Kidney (tissue), 14 donors: Measurements from ENCODE around the gene ARHGAP28. TPM values are rescaled to one million over a fixed set of nuclear protein-coding genes. Genes with fewer than 3 reads are reported as not detected.

Source experiments
- DNase-seq, 5 donors: peaks; one replicate each; pipeline ENCODE4 v3.0.0-alpha.2; 2013 to 2020
- FAIRE-seq: peaks from 2 replicates; lab custom pipeline; 2012; peaks lifted over from hg19 to GRCh38; lab: Jason Lieb, UNC
- H3K27ac ChIP-seq, 2 donors: one replicate each; pipeline ENCODE4 v1.7.0; 2013; ENCODE audit warnings: low read depth in 2 of 2, low read length in 2 of 2, inconsistent platforms in 1 of 2
- H3K27me3 ChIP-seq: one replicate; pipeline ENCODE4 v1.7.1; 2013; ENCODE audit warnings: low read length, inconsistent platforms; ENCODE audit not compliant: control insufficient read depth, insufficient read depth
- H3K36me3 ChIP-seq, 3 donors: one replicate each; pipeline versions ENCODE4 v1.7.0 to v1.7.1; 2013; ENCODE audit warnings: low read length in 3 of 3, control low read depth in 1 of 3, inconsistent platforms in 1 of 3; ENCODE audit not compliant: insufficient read depth in 3 of 3, control insufficient read depth in 2 of 3
- H3K4me1 ChIP-seq, 3 donors: one replicate each; pipeline versions ENCODE4 v1.7.0 to v1.7.1; 2013; ENCODE audit warnings: low read length in 3 of 3, inconsistent platforms in 1 of 3, low read depth in 1 of 3; ENCODE audit not compliant: control insufficient read depth in 2 of 3, insufficient read depth in 2 of 3
- H3K4me3 ChIP-seq, 3 donors: one replicate each; pipeline versions ENCODE4 v1.7.0 to v1.8.1; 2013; ENCODE audit warnings: low read length in 3 of 3, control low read depth in 1 of 3, inconsistent platforms in 1 of 3
- H3K9ac ChIP-seq, 3 donors: one replicate each; pipeline versions ENCODE4 v1.7.0 to v1.7.1; 2013; ENCODE audit warnings: low read length in 3 of 3, control low read depth in 1 of 3, inconsistent platforms in 1 of 3
- H3K9me3 ChIP-seq, 3 donors: one replicate each; pipeline versions ENCODE4 v1.7.0 to v1.7.1; 2013; ENCODE audit warnings: low read length in 3 of 3, control low read depth in 1 of 3, inconsistent platforms in 1 of 3; ENCODE audit not compliant: control insufficient read depth in 2 of 3, insufficient read depth in 1 of 3
- intact Hi-C: fragments of 100-400 bp; cut with DNase I; formaldehyde crosslinking; loops from one replicate; pipeline ENCODE4 v1.11.1; 2022
- polyA plus RNA-seq: library from polyadenylated mRNA; stranded (reverse); fragments of 350-450 nt; fragmentation: Illumina TruSeq; extraction: RNeasy Lipid Tissue Mini Kit (QIAGEN cat#74804); gene quantifications from one replicate; pipeline ENCODE4 v1.2.3, GENCODE V29; 2014; ENCODE audit warnings: low read depth, low replicate concordance; ENCODE audit not compliant: insufficient read depth
- total RNA-seq: library from RNA; stranded (reverse); fragmentation: NEBNext Ultra II Directional; extraction: Animal tissue kit (Norgen Biotek cat#: 25700); gene quantifications from one replicate; pipeline ENCODE4 v1.2.1, GENCODE V29; 2021
- TF ChIP-seq, protein P1 (sequence below): IDR thresholded peaks from 3 replicates; pipeline ENCODE4 v1.5.1; 2012; ENCODE audit warnings: mild to moderate bottlenecking, moderate library complexity, borderline replicate concordance; ENCODE audit not compliant: insufficient read depth; ENCODE audit errors: extremely low read depth
- donor health status: control.
- donor health status: control.
- donor health status: control.
- donor health status: control.
- donor health status: control.
- donor health status: DM: yes; HTN: yes; CAD: no.
- donor health status: Normal renal cell carcinoma (clear cell type).

The ARHGAP28 gene
- total and polyA plus RNA-seq, 2 donors from 2014 or later: 4.6 TPM

DNA sequence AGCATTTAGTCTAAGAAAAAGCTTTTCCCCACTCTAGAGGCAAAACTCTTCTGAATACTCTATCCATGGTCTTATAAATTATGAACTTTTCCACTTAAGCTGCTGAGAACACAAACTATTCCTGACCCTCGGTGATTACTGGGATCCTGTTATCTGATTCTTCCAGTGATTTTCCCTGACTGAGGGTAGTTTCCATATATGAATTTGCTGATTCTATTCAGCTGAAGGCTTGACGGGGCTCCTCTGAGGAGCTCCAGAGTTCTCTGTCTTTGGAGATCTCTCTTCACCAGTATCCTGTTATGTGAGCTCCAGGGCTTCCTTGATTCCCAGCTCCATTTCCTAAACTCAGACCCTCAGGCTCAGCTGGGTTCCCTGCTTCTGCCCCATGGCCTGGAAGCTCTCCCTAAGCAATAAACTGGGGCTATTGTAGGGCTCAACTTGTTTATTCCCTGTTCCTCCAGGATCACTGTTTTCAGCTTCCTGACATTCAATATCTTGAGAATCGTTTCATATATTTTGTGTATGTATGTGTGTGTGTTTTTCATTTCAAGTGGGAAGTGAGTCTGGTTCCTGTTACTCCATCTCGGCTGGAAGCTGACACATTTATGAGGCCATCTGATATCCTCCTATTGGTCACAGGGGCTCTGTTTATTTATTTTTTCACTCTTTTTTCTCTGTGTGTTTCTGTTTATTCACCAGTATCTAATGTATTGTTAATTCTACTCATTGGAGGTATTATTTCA, 78.2 kb downstream of the ARHGAP28 start:
- Histone ChIP-seq H3K4me3 (no peak overlapping the region), H3K27me3 (no peaks in the 10 kb centered on the region), H3K9me3 (peaks cover 0 to 2% (median 0%) of the 10 kb centered on the region in 3 donors), H3K27ac (no peak overlapping the region), H3K36me3 (no peaks in the 10 kb centered on the region), H3K9ac (no peak overlapping the region), H3K4me1 (no peaks in the 10 kb centered on the region)
- FAIRE-seq (no peak), DNase-seq (peak in 3 of 5 donors; percentile 18 to 45 (median 43))
- TF ChIP-seq, protein P1, sequence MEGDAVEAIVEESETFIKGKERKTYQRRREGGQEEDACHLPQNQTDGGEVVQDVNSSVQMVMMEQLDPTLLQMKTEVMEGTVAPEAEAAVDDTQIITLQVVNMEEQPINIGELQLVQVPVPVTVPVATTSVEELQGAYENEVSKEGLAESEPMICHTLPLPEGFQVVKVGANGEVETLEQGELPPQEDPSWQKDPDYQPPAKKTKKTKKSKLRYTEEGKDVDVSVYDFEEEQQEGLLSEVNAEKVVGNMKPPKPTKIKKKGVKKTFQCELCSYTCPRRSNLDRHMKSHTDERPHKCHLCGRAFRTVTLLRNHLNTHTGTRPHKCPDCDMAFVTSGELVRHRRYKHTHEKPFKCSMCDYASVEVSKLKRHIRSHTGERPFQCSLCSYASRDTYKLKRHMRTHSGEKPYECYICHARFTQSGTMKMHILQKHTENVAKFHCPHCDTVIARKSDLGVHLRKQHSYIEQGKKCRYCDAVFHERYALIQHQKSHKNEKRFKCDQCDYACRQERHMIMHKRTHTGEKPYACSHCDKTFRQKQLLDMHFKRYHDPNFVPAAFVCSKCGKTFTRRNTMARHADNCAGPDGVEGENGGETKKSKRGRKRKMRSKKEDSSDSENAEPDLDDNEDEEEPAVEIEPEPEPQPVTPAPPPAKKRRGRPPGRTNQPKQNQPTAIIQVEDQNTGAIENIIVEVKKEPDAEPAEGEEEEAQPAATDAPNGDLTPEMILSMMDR: no peak
- intact Hi-C loops: no loop called here

DNA sequence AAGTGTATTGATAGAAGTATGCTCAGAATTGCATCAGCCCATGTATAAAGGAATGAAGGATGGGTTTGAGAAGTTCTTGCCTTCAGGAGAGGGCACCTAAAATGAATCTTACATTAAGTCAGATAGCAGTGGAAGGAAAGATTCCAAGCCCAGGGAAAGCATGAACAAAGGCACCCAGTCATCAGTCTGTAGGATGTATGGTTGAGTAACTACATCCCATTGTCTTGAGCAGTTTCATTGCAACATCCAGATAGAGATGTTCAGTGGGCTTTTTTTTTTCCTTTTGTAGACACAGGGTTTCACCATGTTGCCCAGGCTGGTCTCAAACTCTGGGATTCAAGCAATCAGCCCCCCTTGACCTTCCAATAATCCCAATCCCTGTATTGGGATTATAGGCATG, 80.7 kb downstream of the ARHGAP28 start:
- no peak overlapping the region for H3K27ac ChIP-seq
- no peak overlapping the region for H3K9ac ChIP-seq
- TF ChIP-seq, protein P1: no peak
- no peaks in the 10 kb centered on the region for H3K36me3 ChIP-seq
- intact Hi-C loops: no loop called here
- FAIRE-seq (no peak), DNase-seq (no peak)
- no peaks in the 10 kb centered on the region for H3K9me3 ChIP-seq
- H3K4me3 ChIP-seq: no peak overlapping the region
- no peaks in the 10 kb centered on the region for H3K27me3 ChIP-seq
- H3K4me1 ChIP-seq: no peaks in the 10 kb centered on the region

DNA sequence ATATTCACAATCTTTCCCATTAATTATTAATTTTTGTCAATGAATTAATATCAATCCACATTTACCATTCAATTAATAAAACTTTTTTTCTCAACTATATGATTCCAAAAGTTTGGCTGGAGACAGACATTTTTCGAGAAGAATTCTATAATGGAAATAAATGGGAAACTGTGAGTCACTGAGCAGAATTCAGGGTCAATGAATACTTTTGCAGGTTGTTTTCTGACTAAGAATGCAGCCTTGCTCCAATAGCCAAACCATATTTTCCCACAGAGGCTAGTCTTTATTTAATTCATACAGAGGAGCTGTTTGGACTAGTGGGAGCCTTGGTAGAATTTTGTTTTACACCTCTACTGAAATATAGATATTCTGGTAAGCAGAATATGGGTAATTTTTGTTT, 82.3 kb downstream of the ARHGAP28 start:
- intact Hi-C loops: no loop called here
- Histone ChIP-seq H3K4me1 (no peaks in the 10 kb centered on the region), H3K4me3 (no peak overlapping the region), H3K9me3 (no peaks in the 10 kb centered on the region), H3K36me3 (no peaks in the 10 kb centered on the region), H3K27me3 (no peaks in the 10 kb centered on the region), H3K27ac (no peak overlapping the region), H3K9ac (no peak overlapping the region)
- DNase-seq: no peak
- no peak for FAIRE-seq
- TF ChIP-seq, protein P1: no peak
